ENCODE results near the gene NMT1.

The NMT1 gene

GRCh38 chr17:45067637-45068036 is 6.5 kb downstream of the NMT1 start:
- H3K4me3 ChIP-seq (ENCODE audit: low read depth, low read length): no peak overlapping the region
- TF ChIP-seq CTCF (IDR thresholded peaks at IDR 0.05; ENCODE audit: low read depth, low read length): no peak

DNA sequence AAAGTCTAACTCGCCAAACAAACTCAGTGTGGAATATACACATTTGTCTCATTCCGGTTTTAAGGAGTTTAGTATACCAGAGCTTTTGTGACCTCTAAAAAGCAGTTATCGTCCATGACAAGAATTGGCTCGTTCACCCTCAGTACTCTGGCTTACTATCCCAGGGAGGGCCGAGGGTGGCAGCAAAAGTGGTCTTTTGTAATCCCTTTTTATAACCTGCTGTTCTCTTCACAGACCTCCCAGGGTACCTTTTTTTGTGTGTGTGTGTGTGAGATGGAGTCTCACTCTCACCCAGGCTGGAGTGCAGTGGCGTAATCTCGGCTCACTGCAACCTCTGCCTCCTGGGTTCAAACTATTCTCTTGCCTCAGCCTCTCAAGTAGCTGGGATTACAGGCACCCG is 8.9 kb downstream of the NMT1 start:
- TF ChIP-seq CTCF (IDR thresholded peaks at IDR 0.05; ENCODE audit: low read depth, low read length): no peak

GRCh38 chr17:45070809-45071208 is 9.7 kb downstream of the NMT1 start:
- no peak for TF ChIP-seq CTCF (IDR thresholded peaks at IDR 0.05; ENCODE audit: low read depth, low read length)
- H3K4me3 ChIP-seq (ENCODE audit: low read depth, low read length): no peak overlapping the region

More for the DNA sequence above, 8.9 kb downstream of the NMT1 start:
- no peak overlapping the region for H3K4me3 ChIP-seq (ENCODE audit: low read depth, low read length)

DNA sequence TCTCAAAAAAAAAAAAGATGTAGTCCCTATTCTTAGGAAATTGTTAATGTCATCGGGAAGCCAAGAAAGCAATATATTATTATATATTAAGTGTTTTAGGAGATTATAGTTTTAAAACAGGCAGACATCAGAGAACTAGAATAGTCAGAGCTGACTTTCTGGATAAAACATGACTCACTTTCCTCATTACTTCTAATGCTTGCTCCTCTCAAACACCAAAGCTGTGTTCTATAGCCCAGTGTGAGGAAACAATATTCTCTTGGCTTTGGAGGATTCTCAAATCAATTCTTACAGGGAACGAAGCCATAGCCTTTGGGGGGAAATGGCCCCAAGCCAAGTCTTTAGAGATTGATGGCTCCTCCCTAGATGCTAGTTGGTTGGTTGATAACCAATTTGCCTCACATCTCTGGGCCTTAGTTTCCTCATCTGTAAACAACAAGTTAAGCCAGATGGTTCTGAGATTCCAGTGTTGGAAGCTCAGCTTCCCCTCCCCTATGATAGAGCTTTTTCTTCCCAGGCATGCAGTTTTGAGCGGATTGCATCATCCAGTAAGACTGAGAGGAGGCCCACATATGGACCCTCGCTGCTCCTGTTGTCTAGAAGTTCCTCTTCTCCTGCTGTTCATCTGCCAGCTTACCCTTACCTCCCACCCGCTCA is 12.4 kb downstream of the NMT1 start:
- TF ChIP-seq CTCF (IDR thresholded peaks at IDR 0.05; ENCODE audit: low read depth, low read length): no peak
- H3K4me3 ChIP-seq (ENCODE audit: low read depth, low read length): no peak overlapping the region

DNA sequence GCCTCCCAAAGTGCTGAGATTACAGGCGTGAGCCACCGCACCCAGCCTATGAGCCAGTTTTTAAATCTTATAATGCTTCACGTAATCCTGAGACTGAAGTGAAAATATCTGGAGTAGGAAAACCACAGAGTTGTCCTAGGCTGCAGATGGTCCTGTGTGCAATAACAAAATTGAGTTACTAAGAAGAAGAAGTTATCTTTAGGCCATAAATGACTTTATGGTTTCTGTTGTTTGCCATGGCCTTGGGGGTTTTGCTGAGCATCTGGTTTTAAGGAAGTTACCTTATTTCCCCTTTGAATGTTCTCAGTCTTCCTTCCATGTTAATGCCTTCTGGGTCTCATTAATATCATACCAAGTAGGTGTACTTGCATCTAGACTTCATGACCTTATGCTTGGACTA is 16.5 kb downstream of the NMT1 start:
- no peak for TF ChIP-seq CTCF (IDR thresholded peaks at IDR 0.05; ENCODE audit: low read depth, low read length)
- H3K4me3 ChIP-seq (ENCODE audit: low read depth, low read length): no peak overlapping the region

GRCh38 chr17:45081047-45081703 is 20.1 kb downstream of the NMT1 start:
- TF ChIP-seq CTCF (IDR thresholded peaks at IDR 0.05; ENCODE audit: low read depth, low read length): no peak
- no peak overlapping the region for H3K4me3 ChIP-seq (ENCODE audit: low read depth, low read length)

DNA sequence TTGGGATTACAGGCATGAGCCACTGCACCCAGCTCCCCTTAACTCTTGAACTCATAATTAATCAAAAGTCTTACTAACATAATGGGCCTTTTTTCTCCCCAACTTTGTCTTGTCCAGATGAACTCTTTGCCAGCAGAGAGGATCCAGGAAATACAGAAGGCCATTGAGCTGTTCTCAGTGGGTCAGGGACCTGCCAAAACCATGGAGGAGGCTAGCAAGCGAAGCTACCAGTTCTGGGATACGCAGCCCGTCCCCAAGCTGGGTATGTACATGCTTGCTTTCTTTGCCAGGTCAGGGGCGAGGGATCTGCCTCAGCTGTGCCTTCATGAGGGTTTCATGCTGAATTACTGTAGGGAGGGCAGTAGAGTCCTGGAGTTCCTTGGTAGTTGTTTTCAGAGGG is 25.3 kb downstream of the NMT1 start:
- H3K4me3 ChIP-seq (ENCODE audit: low read depth, low read length): no peak overlapping the region
- no peak for TF ChIP-seq CTCF (IDR thresholded peaks at IDR 0.05; ENCODE audit: low read depth, low read length)

Data from WI38 (cell line).